HepG2 (cell line): ENCODE data around the gene ANKRD11. TPM values are rescaled to one million over a fixed set of nuclear protein-coding genes. Genes with fewer than 3 reads are reported as not detected.
A peak's percentile ranks its signal among the peaks of the same experiment; 100 is the strongest.

ENCODE experiments used
- IRF9 ChIP-seq: sonication (generic); formaldehyde crosslinking; IDR thresholded peaks from 2 replicates; pipeline ENCODE4 v1.8.0; 2022; ENCODE audit warnings: missing genetic modification reagents, mild to moderate bottlenecking, borderline replicate concordance
- KLF9 ChIP-seq: IDR thresholded peaks from 2 replicates; pipeline ENCODE4 v1.6.1; 2016; ENCODE audit warnings: low read depth
- NFKB2 ChIP-seq: sonication (generic); formaldehyde crosslinking; IDR thresholded peaks from 2 replicates; pipeline ENCODE4 v1.4.0; 2020; ENCODE audit warnings: missing genetic modification reagents, borderline replicate concordance
- PAXIP1 ChIP-seq: sonication (generic); formaldehyde crosslinking; conservative IDR thresholded peaks from 2 replicates; pipeline ENCODE4 v1.4.0; 2020; ENCODE audit warnings: mild to moderate bottlenecking, missing genetic modification reagents, moderate library complexity
- SKI ChIP-seq: fragments of 450-650 bp; IDR thresholded peaks from one replicate; pipeline ENCODE4 v1.6.1; 2018; ENCODE audit warnings: mild to moderate bottlenecking; ENCODE audit not compliant: partially characterized antibody
- THAP11 ChIP-seq: IDR thresholded peaks from 2 replicates; pipeline ENCODE4 v1.6.1; 2016; ENCODE audit warnings: missing biosample characterization, missing genetic modification reagents
- THAP8 ChIP-seq: sonication (generic); formaldehyde crosslinking; IDR thresholded peaks from 2 replicates; pipeline ENCODE4 v1.5.1; 2020; ENCODE audit warnings: missing genetic modification reagents, mild to moderate bottlenecking, borderline replicate concordance
- USF2 ChIP-seq, 2 experiments: sonication (generic) in 1 of 2; formaldehyde crosslinking in 1 of 2; IDR thresholded peaks; 2 replicates each; pipeline versions ENCODE4 v1.5.1 to v1.6.1; 2011 to 2020; ENCODE audit warnings: borderline replicate concordance in 1 of 2, low read depth in 1 of 2, low read length in 1 of 2, mild to moderate bottlenecking in 1 of 2, missing genetic modification reagents in 1 of 2, moderate library complexity in 1 of 2
- YY1 ChIP-seq: IDR thresholded peaks from 2 replicates; pipeline ENCODE4 v1.6.1; 2011; ENCODE audit warnings: low read length, low read depth, moderate library complexity, mild to moderate bottlenecking; ENCODE audit not compliant: insufficient read depth, insufficient replicate concordance
- ZBTB38 ChIP-seq: sonication (generic); formaldehyde crosslinking; IDR thresholded peaks from 2 replicates; pipeline ENCODE4 v1.5.1; 2020; ENCODE audit warnings: mild to moderate bottlenecking, missing genetic modification reagents
- ZFP62 ChIP-seq: sonication (generic); formaldehyde crosslinking; IDR thresholded peaks from 2 replicates; pipeline ENCODE4 v1.4.0; 2020; ENCODE audit warnings: missing genetic modification reagents
- ZNF12 ChIP-seq: sonication (generic); formaldehyde crosslinking; IDR thresholded peaks from 2 replicates; pipeline ENCODE4 v1.5.0; 2020; ENCODE audit warnings: missing genetic modification reagents
- ZNF329 ChIP-seq: sonication (generic); formaldehyde crosslinking; IDR thresholded peaks from 2 replicates; pipeline ENCODE4 v1.9.0; 2021; ENCODE audit warnings: low read depth, mild to moderate bottlenecking, missing genetic modification reagents
- ZNF513 ChIP-seq: sonication (generic); formaldehyde crosslinking; conservative IDR thresholded peaks from 2 replicates; pipeline ENCODE4 v1.5.0; 2020; ENCODE audit warnings: missing genetic modification reagents
- ZNF549 ChIP-seq: sonication (generic); formaldehyde crosslinking; IDR thresholded peaks from 2 replicates; pipeline ENCODE4 v1.5.0; 2020; ENCODE audit warnings: missing genetic modification reagents
- ZNF570 ChIP-seq: sonication (generic); formaldehyde crosslinking; IDR thresholded peaks from 2 replicates; pipeline ENCODE4 v1.4.0; 2020; ENCODE audit warnings: mild to moderate bottlenecking, missing genetic modification reagents, borderline replicate concordance
- ZNF614 ChIP-seq: IDR thresholded peaks from 2 replicates; pipeline ENCODE4 v1.6.1; 2018; ENCODE audit warnings: missing biosample characterization, missing genetic modification reagents, inconsistent platforms, borderline replicate concordance
- ZSCAN9 ChIP-seq: IDR thresholded peaks from 2 replicates; pipeline ENCODE4 v1.6.1; 2016; ENCODE audit warnings: borderline replicate concordance
- polyA plus RNA-seq, 8 experiments: library from polyadenylated mRNA; depleted of rRNA in 3 of 8; stranded (reverse) in 7 of 8; unstranded in 1 of 8; fragments of >200 nt; fragmentation: Illumina TruSeq in 4 of 8; extraction: Trizol in 4 of 8; gene quantifications; 2 replicates each; pipeline versions ENCODE4 v1.2.1 to v1.2.3, GENCODE V29; 2011 to 2016; ENCODE audit warnings: low read depth in 4 of 8, missing spikeins in 1 of 8, mixed read lengths in 1 of 8; ENCODE audit not compliant: insufficient read depth in 1 of 8
- total RNA-seq, 5 experiments: library from RNA; depleted of rRNA; stranded (reverse); fragments of >200 nt; fragmentation: Illumina TruSeq; extraction: Trizol; gene quantifications; 2 replicates each; pipeline ENCODE4 v1.2.3, GENCODE V29; 2016; ENCODE audit warnings: low read depth in 1 of 5

Gene ANKRD11
- total and polyA plus RNA-seq, 2 of the 13 experiments (the other 11 are each of a cell fraction or from before 2014, with no cell fraction given), result 21.4 to 38.4 TPM

GRCh38 chr16:89395150-89396142 lies 94.9 kb downstream of the ANKRD11 start (continued):
- TF ChIP-seq USF2 (IDR thresholded peaks at IDR 0.05; ENCODE audit: low read depth, low read length) (peak; percentile 96), USF2 (CRISPR knock-in tag; IDR thresholded peaks at IDR 0.05; ENCODE audit: borderline replicate concordance) (peak; percentile 91; the same call in 1 of the 2 replicates), ZNF513 (CRISPR knock-in tag) (no peak), NFKB2 (peak; percentile 96; the same call in 1 of the 2 replicates), KLF9 (0 out of 2 replicates have a peak, but pooled peaks have one; percentile 49), ZNF12 (peak; percentile 90), PAXIP1 (CRISPR knock-in tag) (peak; percentile 95), THAP11 (peak; percentile 86), ZNF329 (CRISPR knock-in tag) (peak; percentile 44; the same call in 1 of the 2 replicates), THAP8 (no peak), IRF9 (CRISPR knock-in tag) (peak; percentile 91; the same call in 1 of the 2 replicates), ZSCAN9 (peak; percentile 98), ZFP62 (CRISPR knock-in tag) (no peak), YY1 (peak; percentile 60), ZNF570 (CRISPR knock-in tag) (no peak), SKI (peak; percentile 95), ZNF614 (CRISPR knock-in tag) (peak; percentile 99), ZNF549 (no peak), ZBTB38 (CRISPR knock-in tag) (peak; percentile 100)
